Adrenal gland (tissue), 5 donors: Measurements from ENCODE around the gene DLGAP1.

Experiments
- POLR2A ChIP-seq, 2 donors: fragments of 450-650 bp; IDR thresholded peaks; one replicate each; pipeline ENCODE4 v1.6.1; 2017; ENCODE audit warnings: antibody characterized with exemption in 2 of 2, mild to moderate bottlenecking in 2 of 2, moderate library complexity in 1 of 2
- TF ChIP-seq, protein P1 (sequence below), 6 experiments: fragments of 450-650 bp in 4 of 6; fragments of 200-600 bp in 2 of 6; sonication (generic) in 1 of 6; IDR thresholded peaks; 1 replicate in 5 of 6; 2 replicates in 1 of 6; pipeline versions ENCODE4 v1.5.1 to v1.8.0; 2016 to 2021; ENCODE audit warnings: antibody characterized with exemption in 6 of 6, mild to moderate bottlenecking in 2 of 6, moderate library complexity in 1 of 6
- donor health status: DM: no; HTN: no; CAD: no.

DNA sequence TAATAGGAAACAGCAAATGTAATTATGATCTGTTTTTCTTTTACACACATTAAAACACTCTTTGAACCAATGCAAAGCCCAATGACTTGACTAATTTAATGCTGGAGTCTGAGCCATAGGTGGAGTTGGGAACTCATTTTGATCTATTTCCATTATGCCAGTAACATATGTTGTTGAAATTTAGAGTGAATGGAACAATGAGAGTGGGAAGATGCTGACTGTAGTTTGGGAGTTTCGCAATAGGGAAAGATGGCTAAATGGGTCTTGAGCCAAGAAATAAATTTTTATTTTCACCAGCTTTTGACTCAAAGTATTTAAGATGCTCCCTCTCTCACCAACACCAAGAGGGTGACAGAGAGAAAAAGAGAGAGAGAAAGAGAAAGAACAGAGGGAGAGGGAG, 246.7 kb downstream of the DLGAP1 start:
- no peak for TF ChIP-seq POLR2A (IDR thresholded peaks at IDR 0.05)
- TF ChIP-seq, protein P1, sequence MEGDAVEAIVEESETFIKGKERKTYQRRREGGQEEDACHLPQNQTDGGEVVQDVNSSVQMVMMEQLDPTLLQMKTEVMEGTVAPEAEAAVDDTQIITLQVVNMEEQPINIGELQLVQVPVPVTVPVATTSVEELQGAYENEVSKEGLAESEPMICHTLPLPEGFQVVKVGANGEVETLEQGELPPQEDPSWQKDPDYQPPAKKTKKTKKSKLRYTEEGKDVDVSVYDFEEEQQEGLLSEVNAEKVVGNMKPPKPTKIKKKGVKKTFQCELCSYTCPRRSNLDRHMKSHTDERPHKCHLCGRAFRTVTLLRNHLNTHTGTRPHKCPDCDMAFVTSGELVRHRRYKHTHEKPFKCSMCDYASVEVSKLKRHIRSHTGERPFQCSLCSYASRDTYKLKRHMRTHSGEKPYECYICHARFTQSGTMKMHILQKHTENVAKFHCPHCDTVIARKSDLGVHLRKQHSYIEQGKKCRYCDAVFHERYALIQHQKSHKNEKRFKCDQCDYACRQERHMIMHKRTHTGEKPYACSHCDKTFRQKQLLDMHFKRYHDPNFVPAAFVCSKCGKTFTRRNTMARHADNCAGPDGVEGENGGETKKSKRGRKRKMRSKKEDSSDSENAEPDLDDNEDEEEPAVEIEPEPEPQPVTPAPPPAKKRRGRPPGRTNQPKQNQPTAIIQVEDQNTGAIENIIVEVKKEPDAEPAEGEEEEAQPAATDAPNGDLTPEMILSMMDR (IDR thresholded peaks at IDR 0.05): no peak
